Measurements from ENCODE around the gene LYRM9.
"Not testable (repeated sequence)": the region's sequence is repeated elsewhere in the genome, so short reads cannot be mapped to it uniquely, and the experiment has no call there.

The LYRM9 gene
- total RNA-seq: 4.5 to 7.5 reads per million in 2 donors

GRCh38 chr17:27892866-27893769, at the start of gene LYRM9:
Gene LYRM9, minus strand, starts transcription at chr17:27893365. Its CDS starts 10,671 bp downstream, at chr17:27882694.
- DNase-seq: peak; percentile 95

- DNase-seq: no peak
Observed at GRCh38 chr17:27940503-27941428, 47.6 kb upstream of the LYRM9 start.

GRCh38 chr17:27939474-27940465, 46.6 kb upstream of the LYRM9 start:
- DNase-seq: no peak

- DNase-seq: no peak
Observed at GRCh38 chr17:27938864-27939263, 45.7 kb upstream of the LYRM9 start.

- no peak for DNase-seq
Observed at GRCh38 chr17:27938241-27938640, 45.1 kb upstream of the LYRM9 start.

GRCh38 chr17:27937025-27937546, 43.9 kb upstream of the LYRM9 start:
- no peak for DNase-seq

GRCh38 chr17:27930000-27930399, 36.8 kb upstream of the LYRM9 start:
- DNase-seq: no peak

- no peak for DNase-seq
Observed at GRCh38 chr17:27928587-27928986, 35.4 kb upstream of the LYRM9 start.

GRCh38 chr17:27927781-27928180, 34.6 kb upstream of the LYRM9 start:
- no peak for DNase-seq

- DNase-seq: no peak
Observed at GRCh38 chr17:27921599-27921998, 28.4 kb upstream of the LYRM9 start.

- no peak for DNase-seq
Observed at GRCh38 chr17:27921077-27921476, 27.9 kb upstream of the LYRM9 start.

- no peak for DNase-seq
Observed at GRCh38 chr17:27920569-27920968, 27.4 kb upstream of the LYRM9 start.

- no peak for DNase-seq
Observed at GRCh38 chr17:27919079-27919478, 25.9 kb upstream of the LYRM9 start.

GRCh38 chr17:27918498-27918897, 25.3 kb upstream of the LYRM9 start:
- no peak for DNase-seq

GRCh38 chr17:27917000-27917399, 23.8 kb upstream of the LYRM9 start:
- DNase-seq: no peak

- no peak for DNase-seq
Observed at GRCh38 chr17:27915709-27916108, 22.5 kb upstream of the LYRM9 start.

GRCh38 chr17:27914382-27914781, 21.2 kb upstream of the LYRM9 start:
- DNase-seq: no peak

- DNase-seq: no peak
Observed at GRCh38 chr17:27912964-27913363, 19.8 kb upstream of the LYRM9 start.

- DNase-seq: not testable (repeated sequence)
Observed at GRCh38 chr17:27912299-27912698, 19.1 kb upstream of the LYRM9 start.

GRCh38 chr17:27907976-27908558, 14.9 kb upstream of the LYRM9 start:
- no peak for DNase-seq

- DNase-seq: no peak
Observed at GRCh38 chr17:27906623-27907022, 13.5 kb upstream of the LYRM9 start.

GRCh38 chr17:27906226-27906580, 13.0 kb upstream of the LYRM9 start:
- DNase-seq: no peak

Measured in T-helper 9 cell (primary cell).